ENCODE measurements around the gene GALNT9.

GRCh38 chr12:132339856-132340255, 10.5 kb upstream of the GALNT9 start:
- TF ChIP-seq CTCF (IDR thresholded peaks at IDR 0.05; ENCODE audit: poor library complexity, severe bottlenecking) = no peak
- TF ChIP-seq EZH2 (IDR thresholded peaks at IDR 0.05; ENCODE audit: borderline replicate concordance, insufficient read depth, low read length, poor library complexity, severe bottlenecking) = no peak
